Effector CD8-positive, alpha-beta T cell (primary cell): ENCODE results near the gene TSPAN15.

ENCODE experiments used
- DNase-seq: peaks from one replicate; lab custom pipeline; 2025; lab: John Stamatoyannopoulos, UW
- total RNA-seq, 4 experiments: gene quantifications; one replicate each; lab custom pipeline; 2026; lab: John Stamatoyannopoulos, UW

The TSPAN15 gene
- total RNA-seq = 0.49 to 1.1 (median 0.61) reads per million in 4 experiments

DNA sequence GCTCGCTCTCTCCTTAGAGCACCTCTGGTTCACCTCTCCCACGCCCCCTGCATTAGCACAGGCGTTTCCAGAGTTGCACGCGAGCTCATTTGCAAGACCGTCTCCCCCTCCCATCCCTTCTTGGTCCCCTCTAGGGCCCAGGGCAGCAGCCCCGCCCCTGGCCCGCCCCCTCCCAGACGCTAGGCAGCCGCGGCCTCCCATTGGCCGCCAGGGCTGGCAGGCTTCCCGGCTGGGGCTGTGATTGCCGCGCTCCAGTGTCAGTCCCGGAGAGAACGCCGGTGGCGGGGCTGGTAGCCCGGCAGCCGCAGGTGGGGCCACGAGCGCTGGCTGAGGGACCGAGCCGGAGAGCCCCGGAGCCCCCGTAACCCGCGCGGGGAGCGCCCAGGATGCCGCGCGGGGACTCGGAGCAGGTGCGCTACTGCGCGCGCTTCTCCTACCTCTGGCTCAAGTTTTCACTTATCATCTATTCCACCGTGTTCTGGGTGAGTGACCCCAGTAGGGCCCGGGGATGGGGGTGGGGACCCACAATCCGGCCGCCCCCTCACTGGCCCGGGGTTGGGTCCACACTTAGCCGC is at the start of gene TSPAN15:
Gene TSPAN15 (plus strand): TSS at position 257 of the 575 bp plus-strand sequence. CDS start 130 bp downstream, at position 387.
- DNase-seq = peak; percentile 62

DNA sequence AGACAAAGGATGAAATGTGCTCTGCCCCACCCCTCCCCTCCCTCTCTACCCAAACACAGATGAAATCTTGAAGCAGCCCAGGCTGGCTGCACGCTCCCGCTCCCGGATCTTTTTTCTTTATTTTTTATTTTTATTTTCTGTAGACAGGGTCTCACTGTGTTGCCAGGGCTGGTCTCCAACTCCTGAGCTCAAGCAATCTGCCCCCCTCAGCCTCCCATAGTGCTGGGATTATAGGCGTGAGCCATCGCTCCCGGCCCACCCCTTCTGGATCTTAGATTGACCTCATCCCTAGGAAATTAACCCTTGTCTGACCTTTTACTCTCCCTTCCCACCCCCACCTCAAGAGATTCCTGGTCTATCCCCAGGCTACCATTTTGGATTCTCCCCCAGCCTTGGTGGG is 48.9 kb upstream of the TSPAN15 start:
- DNase-seq = no peak

DNA sequence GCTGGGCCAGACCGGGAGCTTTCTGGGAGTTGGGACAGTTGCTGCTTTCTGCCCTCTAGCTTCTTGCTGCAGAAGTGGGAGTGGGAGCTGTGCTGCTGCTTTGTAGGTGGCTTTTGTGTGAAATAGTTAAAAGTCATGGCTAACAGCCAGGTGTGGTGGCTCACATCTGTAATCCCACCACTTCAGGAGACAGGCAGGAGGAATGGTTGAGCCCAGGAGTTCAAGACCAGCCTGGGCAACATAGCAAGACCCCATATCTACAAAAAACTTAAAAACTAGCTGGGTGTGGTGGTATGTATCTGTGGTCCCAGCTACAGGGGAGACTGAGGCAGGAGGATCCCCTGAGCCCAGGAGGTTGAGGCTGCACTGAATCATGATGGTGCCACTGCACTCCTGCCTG is 48.2 kb upstream of the TSPAN15 start:
- DNase-seq = no peak

DNA sequence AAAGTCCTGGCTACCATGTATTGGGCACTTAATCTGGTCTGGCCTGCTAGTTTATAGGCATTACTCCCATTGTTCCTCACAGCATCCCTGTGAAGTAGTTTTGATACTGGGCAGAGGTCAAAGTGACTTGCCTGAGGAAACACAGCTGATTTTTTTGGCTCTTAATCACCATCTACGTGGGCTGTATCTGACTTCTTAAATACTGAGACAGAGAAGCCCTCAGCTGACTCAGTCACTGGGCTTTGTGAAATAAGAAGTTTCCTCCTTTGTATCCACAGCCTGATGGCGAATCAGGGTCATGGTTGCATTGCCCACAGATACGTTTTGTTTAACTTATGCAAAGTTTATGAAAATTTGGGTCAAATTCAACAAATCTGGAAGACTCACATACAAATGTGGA is 47.7 kb upstream of the TSPAN15 start:
- no peak for DNase-seq

DNA sequence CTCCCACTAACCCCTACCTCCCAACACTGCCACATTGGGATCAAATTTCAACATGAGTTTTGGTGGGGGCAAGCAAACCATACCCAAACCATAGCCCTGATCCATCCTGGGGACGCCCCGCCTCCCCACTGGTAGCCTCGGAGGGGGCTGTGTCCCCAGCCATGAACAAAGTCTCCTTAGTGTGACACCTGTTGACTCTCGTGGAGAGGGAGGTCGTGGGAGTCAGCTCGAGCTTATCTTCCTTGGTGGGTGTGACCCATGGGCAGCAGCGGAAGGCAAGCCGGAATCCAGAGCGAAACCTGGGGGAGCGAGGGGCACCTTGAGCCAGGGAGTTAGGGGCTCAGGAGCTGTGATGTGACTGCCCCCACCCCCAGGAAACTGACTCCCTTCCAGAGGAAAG is 46.5 kb upstream of the TSPAN15 start:
- no peak for DNase-seq

DNA sequence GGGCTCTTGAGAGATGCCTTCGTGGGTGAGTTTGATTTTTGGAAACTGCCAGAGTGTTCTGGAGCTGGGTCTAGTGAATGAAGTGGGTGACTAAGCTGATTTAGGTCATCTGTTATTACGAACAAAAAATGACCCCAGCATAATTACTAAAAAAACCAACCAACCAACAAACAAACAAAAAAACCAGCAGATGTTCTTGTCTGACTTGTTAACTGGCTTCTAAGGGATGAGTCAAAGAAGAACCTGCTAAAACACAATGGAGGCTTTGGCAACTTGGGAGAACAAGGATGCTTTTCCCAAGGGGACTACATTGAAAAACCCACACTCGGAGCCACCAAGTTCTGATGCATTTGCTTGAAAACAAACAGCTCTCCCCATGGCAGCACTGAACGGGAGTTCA is 46.0 kb upstream of the TSPAN15 start:
- DNase-seq = no peak

DNA sequence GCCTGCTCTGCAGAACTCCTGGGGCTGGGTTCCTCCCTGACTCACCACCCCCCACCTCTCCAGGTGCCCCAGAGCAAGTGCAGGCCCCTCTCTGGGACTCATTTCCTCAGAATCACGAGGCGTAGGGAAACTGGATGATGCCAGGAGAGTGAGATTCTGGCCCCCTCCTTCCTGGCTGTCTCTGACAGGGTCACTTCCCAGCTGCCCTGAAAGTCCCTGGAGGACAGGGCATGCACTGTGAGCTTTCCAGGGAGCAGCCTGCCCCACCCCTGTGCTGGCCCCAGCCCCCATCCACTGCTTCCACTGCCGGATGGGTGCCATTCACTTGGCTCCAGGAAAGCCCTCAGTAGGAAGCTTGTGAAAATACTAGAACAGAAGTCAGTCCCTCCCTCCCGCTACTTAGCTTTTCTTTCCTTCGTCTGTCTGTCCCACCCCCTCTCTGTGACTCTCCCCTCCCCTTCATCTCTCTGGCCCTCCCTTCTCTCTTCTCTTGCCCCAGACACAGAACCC is 44.9 kb upstream of the TSPAN15 start:
- DNase-seq = no peak

DNA sequence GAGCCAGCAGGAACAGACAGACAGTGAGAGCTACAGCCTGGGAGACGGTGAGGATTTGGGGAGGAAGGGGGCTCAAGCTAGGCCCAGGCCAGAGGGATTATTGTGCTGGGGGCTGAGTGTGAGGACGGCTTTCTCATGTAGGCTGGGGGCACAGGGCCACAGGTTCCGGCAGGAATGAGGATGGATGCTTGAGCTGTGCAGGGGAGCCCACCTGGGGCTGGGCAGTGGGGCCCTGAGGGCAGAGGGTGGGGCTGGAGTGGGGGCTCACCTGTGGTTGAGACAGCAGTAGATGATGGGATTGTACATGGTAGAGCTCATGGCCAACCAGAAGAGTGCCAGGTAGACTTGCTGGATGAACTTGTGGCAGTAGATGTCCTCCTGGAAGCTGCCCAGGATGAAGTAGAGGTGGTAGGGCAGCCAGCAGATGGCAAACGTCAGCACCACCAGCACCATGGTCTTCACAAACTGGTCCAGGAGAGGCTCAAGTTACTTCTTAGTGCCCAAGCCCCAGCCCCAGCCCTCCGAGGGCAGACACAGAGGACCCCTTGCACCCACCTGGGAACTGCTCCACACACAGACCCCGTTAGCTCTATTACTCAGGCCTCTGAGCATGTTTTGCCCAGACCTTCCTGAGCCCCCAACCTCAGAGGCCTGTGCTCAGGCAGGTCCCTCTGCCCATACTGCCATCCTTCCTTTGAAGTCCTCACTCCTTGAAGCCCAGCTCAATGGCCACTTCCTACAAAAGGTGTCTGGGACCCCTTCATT is 44.3 kb upstream of the TSPAN15 start:
- DNase-seq = no peak

DNA sequence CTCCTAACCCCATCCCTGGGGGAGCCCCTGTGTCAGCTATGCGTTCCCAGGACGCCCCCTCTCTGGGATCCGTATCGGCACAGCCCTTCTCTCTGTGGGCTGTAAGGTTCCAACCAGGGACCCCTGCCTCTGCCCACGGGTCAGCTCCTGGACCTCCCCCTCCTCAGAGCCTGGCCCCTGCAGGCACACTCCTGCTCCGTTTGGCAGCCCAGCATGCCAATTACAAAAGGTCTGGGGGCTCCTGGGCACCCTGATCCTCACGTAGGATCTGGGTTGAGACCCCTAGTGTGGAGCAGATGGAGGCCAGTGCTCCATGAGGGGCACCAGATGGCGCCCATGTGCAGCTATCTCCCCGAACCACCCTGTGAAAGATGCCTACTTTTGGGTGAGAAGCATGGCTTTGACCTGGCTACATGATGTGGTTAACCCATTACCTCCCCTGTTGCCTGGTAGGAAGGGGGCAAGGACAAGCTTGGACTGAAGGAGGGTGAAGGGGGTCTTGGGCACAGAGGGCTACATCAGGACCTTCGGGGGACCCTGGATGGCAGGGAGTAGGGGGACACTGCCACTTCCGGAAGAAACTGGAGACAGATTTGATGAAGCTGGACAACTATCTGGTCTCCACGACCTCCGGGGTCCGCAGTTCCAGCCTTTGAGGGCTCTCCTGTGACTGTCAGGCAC is 43.5 kb upstream of the TSPAN15 start:
- DNase-seq = no peak

DNA sequence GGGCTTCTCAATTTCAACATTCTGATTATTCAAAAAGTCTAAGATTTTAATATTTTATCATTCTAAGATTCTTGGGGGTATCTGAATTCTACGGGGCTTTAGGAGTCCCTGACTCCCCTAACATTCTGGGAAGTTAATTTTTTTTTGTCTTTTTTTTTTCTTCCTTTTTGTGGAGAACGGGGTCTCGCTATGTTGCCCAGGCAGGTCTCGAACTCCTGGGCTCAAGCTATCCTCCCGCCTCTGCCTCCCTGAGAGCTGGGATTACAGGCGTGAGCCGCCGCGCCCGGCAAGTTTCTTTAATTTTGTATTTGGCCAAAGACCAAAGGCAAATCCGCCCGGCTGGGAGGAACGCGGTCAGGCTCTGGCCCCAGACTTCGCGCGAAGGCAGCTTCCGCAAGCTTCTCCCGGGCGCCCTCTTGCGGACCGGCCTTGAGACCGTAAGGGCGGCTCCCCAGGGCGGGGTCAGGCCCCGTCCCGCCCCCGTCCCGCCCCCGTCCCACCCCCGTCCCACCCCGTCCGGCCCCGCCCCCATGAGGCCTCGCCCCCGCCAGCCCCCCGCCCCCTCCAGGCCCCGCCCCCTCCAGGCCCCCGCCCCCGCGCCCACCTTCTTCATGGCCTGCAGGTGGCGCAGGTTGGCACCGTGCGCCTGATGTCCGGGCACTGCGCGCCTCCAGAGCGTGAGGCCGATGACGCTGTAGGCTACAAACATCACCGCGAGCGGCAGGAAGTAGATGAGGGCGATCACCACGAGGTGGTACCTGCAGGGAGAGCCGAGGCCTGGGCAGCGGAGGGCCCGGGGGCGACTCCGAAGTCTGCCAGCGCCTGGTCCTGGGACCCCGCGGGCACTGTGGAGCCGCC is 42.7 kb upstream of the TSPAN15 start:
- DNase-seq = peak; percentile 92

DNA sequence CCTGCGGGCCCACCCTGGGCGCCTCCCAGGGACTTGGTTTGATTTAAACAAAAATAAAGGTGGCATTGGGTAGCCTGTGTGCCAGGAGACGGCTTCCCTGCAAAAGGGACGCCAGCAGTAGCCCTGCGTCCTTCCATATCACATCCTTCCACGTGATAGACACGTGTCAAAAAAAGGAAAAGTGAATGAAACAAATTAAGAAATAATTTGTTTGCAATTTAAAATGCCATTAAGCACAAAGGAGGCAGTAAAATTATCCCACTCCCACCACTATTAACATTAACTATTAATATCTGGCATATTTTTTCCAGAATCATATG is 42.1 kb upstream of the TSPAN15 start:
- DNase-seq = no peak

DNA sequence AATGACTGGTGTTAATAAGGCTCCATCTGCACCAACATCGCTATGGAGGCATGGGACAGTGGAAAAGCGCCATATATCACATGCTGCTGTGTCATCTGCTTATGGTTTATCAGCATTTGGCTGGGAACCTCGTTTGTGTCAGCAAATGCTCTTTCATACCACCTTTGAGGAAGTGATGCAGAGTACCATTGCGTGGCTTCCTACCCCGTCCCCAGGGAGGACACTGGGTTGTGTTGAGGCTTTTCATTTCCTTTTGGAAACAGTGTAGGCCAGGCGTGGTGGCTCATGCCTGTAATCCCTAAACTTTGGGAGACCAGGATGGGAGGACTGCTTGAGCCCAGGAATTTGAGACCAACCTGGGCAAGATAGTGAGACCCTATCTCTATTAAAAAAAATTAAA is 41.3 kb upstream of the TSPAN15 start:
- no peak for DNase-seq

DNA sequence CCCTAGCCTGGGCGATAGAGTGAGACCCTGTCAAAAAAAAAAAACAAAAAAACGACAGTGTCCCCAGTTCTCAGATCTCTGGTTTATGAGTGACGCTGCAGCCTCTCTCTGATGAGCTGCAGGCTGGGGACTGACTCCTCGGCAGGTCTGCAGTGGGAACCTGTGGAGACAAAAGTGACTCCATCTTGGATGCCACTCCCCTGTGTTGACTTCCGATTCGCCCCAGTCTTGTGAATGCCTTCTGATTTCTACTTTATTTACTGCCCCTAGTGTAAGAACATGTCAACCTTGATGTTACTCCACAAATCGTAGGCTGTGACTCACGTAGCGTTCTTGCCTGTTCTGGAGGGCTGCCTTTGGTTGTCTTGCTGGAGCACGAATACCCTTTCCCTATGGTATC is 40.8 kb upstream of the TSPAN15 start:
- DNase-seq = no peak

DNA sequence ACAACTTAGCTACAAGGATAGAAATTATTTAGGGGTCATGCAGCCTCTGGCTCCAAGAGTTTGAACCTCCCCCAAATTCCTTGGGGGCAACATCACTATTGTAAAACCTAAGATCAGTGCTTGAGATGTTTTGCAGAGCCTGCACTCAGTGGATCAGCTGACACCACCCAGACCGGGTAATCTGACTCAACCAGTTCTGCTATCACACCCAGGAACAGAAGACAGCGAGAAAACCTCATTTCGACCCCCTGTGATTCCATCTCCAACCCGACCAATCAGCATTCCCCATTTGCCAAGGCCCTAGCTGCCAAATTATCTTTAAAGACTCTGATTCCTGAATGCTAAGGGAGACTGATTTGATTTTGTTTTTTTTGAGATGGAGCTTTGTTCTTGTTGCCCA is 39.8 kb upstream of the TSPAN15 start:
- no peak for DNase-seq

DNA sequence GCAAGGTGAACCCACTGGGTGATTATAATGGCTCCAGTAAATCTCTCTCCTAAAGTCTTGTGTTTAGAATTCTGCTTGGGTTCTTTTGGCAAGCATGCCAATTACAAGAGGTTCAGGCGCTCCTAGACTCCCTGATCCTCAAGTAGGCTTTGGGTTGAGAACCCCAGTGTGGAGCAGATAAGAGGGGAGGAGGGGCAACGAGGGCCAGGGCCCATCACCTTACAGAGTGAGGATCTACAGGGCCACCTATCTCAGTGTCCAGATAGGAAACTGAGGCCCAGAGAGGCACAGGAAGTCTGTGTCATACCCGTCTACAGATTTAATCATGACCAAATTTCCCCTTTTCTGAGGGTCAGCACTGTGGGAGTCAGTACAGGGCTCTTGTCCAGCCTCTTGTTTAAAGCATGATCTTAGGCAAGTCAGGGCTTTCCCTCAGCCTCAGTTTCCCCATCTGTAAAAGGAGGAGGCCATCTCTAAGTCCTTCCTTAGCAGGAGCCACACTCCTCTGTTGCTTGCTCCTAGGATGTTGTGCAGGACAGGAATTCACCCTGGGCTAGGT is 39.0 kb upstream of the TSPAN15 start:
- no peak for DNase-seq

DNA sequence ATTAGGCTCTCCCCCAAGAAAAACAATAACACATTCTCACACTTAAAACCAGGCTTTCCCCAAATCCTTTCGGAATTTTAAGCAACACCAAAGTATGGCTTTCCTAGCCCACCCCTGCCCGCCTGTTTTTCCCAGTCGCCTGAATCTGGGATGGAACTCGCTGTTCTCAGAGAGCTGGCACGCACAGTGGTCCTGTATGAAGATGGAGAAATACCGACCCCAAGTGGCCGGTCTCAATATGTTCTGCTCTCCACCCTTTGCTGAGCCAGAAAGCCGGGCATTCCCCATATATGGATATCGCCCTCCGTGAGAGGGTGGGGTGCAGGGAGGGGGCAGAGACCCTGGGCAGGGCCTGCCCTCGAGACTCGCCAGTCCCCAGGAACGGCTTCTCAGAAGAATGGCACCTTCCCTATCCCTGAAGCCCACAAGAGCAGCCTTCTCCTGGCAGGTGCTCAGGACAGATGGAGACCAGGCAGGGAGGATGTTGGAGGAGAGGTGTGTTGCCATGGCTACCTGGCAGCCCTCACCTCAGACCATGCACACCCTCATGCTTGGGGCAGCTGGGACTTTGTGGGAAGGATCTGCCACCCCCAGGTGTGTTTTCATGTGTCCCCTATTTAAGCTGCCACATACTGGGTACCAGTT is 37.9 kb upstream of the TSPAN15 start:
- DNase-seq = peak; percentile 23

DNA sequence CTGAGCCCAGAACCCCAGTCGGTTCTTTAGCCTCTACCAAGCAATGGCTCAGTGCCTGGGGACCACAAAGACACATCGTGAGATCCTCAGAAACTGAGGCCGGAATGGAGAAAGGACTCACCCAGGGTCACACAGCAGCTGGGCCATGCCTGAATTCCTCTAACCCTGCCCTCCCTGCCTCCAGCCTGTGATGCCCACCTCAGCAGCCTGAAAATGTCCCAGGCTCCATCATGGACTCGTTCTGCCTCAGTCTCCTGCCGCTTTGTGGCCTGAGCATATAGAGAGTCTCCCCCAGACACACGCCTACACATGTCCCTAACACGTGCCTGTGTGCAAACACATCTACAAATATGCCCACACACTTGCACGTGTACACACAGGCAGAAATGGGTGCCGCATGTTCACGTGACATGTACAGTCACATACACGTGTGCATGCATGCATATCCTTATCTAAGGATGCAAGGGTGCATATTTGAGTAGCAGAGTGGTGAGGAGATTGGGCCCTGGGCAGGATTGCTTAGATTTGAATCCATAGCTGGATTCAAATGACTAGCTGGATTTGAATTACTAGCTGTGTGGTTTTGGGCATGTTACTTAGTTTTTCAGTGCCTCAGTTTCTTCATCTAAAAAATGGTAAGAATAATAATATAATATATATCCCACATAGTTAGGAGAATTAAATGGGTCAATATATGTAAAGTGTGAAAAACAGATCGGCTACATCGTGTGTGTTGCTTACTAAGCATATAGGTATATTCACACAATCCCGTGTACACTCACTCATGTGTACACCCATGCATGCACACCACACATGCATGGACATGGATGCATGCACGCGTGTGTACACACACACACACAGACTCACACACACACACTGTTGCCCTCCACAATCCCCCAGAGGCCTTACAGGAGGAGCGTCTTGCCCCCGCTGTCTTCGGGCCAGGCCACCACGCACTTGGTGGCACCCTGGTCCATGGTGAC is 36.9 kb upstream of the TSPAN15 start:
- no peak for DNase-seq

DNA sequence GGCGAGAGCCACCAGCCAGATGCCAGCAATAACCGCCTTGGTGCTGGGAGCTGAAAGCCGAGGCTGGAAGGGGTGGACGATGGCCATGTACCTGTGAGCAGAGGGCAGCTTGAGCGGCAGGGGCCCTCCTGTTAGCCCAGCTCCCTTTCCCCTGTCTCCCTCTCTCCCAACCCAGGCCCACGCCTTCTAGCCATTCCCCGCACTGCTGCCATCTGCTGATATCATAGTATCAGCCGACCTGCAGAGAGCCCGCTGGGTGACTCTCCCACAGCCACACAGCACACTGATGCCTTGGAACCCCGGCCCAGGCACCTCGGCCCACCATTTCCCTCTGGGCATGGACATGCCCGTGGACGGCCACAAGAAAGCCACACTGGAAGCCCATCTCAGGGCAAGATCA is 36.2 kb upstream of the TSPAN15 start:
- DNase-seq = no peak

DNA sequence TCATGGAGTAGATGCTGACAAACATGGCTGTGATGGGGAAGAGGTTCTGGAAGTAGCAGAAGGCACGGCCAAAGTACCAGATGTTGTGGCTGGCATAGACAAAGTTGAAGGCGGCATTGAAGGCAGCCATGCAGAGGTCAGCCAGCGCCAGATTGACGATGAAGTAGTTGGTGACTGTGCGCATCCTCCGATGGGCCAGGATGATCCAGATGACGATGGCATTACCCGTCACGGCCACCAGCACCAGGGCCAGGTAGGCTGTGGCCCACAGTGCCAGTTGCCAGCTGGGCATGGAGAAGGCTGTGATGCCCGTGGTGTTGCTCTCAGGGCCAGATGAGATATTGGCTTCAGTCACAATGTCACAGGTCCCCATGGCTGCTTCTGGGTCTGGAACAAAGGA is 35.3 kb upstream of the TSPAN15 start:
- DNase-seq = no peak

DNA sequence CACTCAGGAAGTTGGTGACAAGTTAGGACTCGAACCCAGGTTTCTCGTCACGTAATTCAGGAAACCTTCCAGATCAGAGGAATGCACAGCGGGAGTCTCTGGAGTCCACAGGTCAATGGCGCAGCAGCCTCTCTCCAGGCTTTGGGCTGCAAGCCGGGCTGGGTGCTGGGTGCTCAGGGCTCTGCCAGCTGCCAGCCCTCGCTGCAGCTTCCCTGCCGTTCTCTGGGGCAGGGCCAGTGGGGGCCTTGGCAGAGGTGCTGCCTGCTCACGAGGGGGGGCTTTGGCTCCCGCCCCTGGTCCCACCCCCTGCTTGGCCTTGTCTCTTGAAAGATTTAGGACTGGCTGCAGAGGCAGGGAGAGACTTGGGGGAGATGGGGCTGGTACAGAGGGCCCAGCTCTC is 34.6 kb upstream of the TSPAN15 start, which contains the start of gene TACR2:
Gene TACR2 (minus strand): TSS at position 224 of the 400 bp plus-strand sequence. CDS start 595 bp downstream, outside the sequence.
- no peak for DNase-seq
